ENCODE data around the gene ERCC4. TPM values are rescaled to one million over a fixed set of nuclear protein-coding genes. Genes with fewer than 3 reads are reported as not detected.
A peak's percentile ranks its signal among the peaks of the same experiment; 100 is the strongest.

The ERCC4 gene
- total and polyA plus RNA-seq, 3 donors from 2014 or later = 17.7 to 29.3 (median 19.6) TPM

- H3K27me3 ChIP-seq = no peaks in the 10 kb centered on the region
- DNase-seq = no peak
- no peak overlapping the region for H3K27ac ChIP-seq
- H3K4me3 ChIP-seq = no peak overlapping the region
- intact Hi-C loops (cut with DNase I; ENCODE audit: low total_unique reads) = loop anchor here (10.0 kb wide), 1 partner anchor 48 kb away; no protein-coding TSS in a partner anchor
- H3K9me3 ChIP-seq = no peaks in the 10 kb centered on the region
- H3K36me3 ChIP-seq (ENCODE audit: low read depth, missing control alignments) = no peaks in the 10 kb centered on the region
- TF ChIP-seq, protein P1, sequence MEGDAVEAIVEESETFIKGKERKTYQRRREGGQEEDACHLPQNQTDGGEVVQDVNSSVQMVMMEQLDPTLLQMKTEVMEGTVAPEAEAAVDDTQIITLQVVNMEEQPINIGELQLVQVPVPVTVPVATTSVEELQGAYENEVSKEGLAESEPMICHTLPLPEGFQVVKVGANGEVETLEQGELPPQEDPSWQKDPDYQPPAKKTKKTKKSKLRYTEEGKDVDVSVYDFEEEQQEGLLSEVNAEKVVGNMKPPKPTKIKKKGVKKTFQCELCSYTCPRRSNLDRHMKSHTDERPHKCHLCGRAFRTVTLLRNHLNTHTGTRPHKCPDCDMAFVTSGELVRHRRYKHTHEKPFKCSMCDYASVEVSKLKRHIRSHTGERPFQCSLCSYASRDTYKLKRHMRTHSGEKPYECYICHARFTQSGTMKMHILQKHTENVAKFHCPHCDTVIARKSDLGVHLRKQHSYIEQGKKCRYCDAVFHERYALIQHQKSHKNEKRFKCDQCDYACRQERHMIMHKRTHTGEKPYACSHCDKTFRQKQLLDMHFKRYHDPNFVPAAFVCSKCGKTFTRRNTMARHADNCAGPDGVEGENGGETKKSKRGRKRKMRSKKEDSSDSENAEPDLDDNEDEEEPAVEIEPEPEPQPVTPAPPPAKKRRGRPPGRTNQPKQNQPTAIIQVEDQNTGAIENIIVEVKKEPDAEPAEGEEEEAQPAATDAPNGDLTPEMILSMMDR (IDR thresholded peaks at IDR 0.05) = no peak
- TF ChIP-seq POLR2A (IDR thresholded peaks at IDR 0.05) = no peak
- peaks cover 9% of the 10 kb centered on the region for H3K4me1 ChIP-seq
- 88 to 93% methylated on average over 1 of the region's 1 CpG for WGBS, 2 donors
These were observed 7.1 kb upstream of the ERCC4 start for GRCh38 chr16:13912891-13913290.

GRCh38 chr16:13913374-13914292 is 6.3 kb upstream of the ERCC4 start:
- H3K27me3 ChIP-seq = no peaks in the 10 kb centered on the region
- H3K27ac ChIP-seq = no peak overlapping the region
- no peak overlapping the region for H3K4me3 ChIP-seq
- TF ChIP-seq, protein P1 (IDR thresholded peaks at IDR 0.05) = no peak
- no peak for TF ChIP-seq POLR2A (IDR thresholded peaks at IDR 0.05)
- H3K4me1 ChIP-seq = peaks cover 9% of the 10 kb centered on the region
- intact Hi-C loops (cut with DNase I; ENCODE audit: low total_unique reads) = loop anchor here (10.0 kb wide), 1 partner anchor 49 kb away; no protein-coding TSS in a partner anchor
- no peak for DNase-seq
- H3K36me3 ChIP-seq (ENCODE audit: low read depth, missing control alignments) = no peaks in the 10 kb centered on the region
- H3K9me3 ChIP-seq = no peaks in the 10 kb centered on the region
- 70 to 73% methylated on average over 7 of the region's 7 CpGs for WGBS, 2 donors

GRCh38 chr16:13915033-13915635 is 4.8 kb upstream of the ERCC4 start:
- Histone ChIP-seq H3K4me1 (peaks cover 4% of the 10 kb centered on the region), H3K9me3 (no peaks in the 10 kb centered on the region), H3K36me3 (ENCODE audit: low read depth, missing control alignments) (no peaks in the 10 kb centered on the region), H3K4me3 (no peak overlapping the region), H3K27ac (no peak overlapping the region), H3K27me3 (no peaks in the 10 kb centered on the region)
- TF ChIP-seq POLR2A (IDR thresholded peaks at IDR 0.05) = no peak
- TF ChIP-seq, protein P1 (IDR thresholded peaks at IDR 0.05) = no peak
- intact Hi-C loops (cut with DNase I; ENCODE audit: low total_unique reads) = loop anchor here (5.0 to 10.0 kb wide), 2 partner anchors 50 to 387 kb away; no protein-coding TSS in a partner anchor
- 74 to 85% methylated on average over 10 of the region's 10 CpGs for WGBS, 2 donors
- DNase-seq = no peak

DNA sequence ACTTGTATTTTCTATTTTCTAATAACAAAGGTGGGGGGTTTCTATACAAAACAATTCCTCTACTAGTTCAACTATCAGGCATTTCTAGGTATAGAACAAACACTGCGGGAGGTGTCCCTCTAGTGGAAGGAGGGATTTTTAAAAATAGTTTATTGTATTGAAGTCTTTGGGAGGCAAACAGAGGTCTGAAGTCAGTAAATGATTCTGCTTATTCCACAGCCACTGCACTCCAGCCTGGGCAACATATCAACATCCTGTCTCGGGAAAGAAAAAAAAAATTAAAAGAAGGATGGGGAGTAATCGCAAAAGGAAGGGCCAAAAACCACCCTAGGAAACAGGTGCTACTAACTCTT is 648 bp upstream of the ERCC4 start:
- peaks cover 22% of the 10 kb centered on the region for H3K4me1 ChIP-seq
- peak overlapping the region in 1 of 2 donors; percentile 52 for H3K27ac ChIP-seq
- no peaks in the 10 kb centered on the region for H3K27me3 ChIP-seq
- no peaks in the 10 kb centered on the region for H3K9me3 ChIP-seq
- TF ChIP-seq, protein P1 (IDR thresholded peaks at IDR 0.05) = peak in 1 of 3 experiments; percentile 43
- no peak for TF ChIP-seq POLR2A (IDR thresholded peaks at IDR 0.05)
- no peaks in the 10 kb centered on the region for H3K36me3 ChIP-seq (ENCODE audit: low read depth, missing control alignments)
- intact Hi-C loops (cut with DNase I; ENCODE audit: low total_unique reads) = loop anchor here (5.0 to 10.0 kb wide), 2 partner anchors 55 to 383 kb away; no protein-coding TSS in a partner anchor
- no peak for DNase-seq
- 0 to 2% methylated on average over 3 of the region's 3 CpGs for WGBS, 2 donors
- H3K4me3 ChIP-seq = peak overlapping the region in 1 of 2 donors; percentile 91
